HG03432 (cell line): ENCODE data around the gene MAB21L1.

Source experiments
- ATAC-seq: cut with Tn5 transposase; IDR thresholded peaks from one replicate; pipeline ENCODE4 v1.9.1; 2021; ENCODE audit warnings: mild to moderate bottlenecking, moderate library complexity; ENCODE audit not compliant: unreplicated experiment

MAB21L1 gene

GRCh38 chr13:35449821-35450220, 26.7 kb downstream of the MAB21L1 start:
- ATAC-seq, result no peak

DNA sequence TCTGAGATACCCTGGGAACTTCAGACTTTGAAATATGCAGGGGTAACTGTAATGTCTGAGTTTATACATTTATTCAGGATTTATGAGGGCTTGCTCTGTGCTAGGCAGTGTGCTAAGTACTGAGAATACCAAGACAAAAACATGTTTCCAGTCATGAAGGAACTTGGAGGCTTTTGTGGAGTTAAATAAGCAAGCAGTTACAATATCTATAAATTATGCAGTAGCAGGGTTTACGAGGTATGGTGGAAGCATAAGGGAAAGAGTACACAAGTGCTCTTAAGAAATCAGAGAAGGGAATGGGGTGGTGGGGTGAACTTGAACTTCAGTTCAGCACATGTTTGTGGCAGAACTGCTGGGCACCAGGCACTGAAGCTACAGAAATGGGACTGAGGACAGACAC, 28.0 kb downstream of the MAB21L1 start:
- ATAC-seq, result no peak
